GM12878 (cell line): Measurements from ENCODE around the gene MPST.

Experiments
- POLR2A ChIP-seq: IDR thresholded peaks from 2 replicates; pipeline ENCODE4 v1.6.1; 2011; ENCODE audit warnings: low read depth, mild to moderate bottlenecking, low read length
- TF ChIP-seq, protein P1 (sequence below), 3 experiments: IDR thresholded peaks in 2 of 3; conservative IDR thresholded peaks in 1 of 3; 2 replicates each; pipeline ENCODE4 v1.5.1; 2011; ENCODE audit warnings: low read depth in 3 of 3, low read length in 3 of 3, mild to moderate bottlenecking in 3 of 3, control low read depth in 2 of 3, moderate library complexity in 2 of 3, inconsistent platforms in 1 of 3, mixed read lengths in 1 of 3; ENCODE audit not compliant: control insufficient read depth in 2 of 3, insufficient read depth in 1 of 3; ENCODE audit errors: extremely low read depth in 1 of 3
- TF ChIP-seq, protein P2 (sequence below): IDR thresholded peaks from 2 replicates; pipeline ENCODE4 v1.6.1; 2012; ENCODE audit warnings: low read depth, low read length, improper control_type of control experiment

DNA sequence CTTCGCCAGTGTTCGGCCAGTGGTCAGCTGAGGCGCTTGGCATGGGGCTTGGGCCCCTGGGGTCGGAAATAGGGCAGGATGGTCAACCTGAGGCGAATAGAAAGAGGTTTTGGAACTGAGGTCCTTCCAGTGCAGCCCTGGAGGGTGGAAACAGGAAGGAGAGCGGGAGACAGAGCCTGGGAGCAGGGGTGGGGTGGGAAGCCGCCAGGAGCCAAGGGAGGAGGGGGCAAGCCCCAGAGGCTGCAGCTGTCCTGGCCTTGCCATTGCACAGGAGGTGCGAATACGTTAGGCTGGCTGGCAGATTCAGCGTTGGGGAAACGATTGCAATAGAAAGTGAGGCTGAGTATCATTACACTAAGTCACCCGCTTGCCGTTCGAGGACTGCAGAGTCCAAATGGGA, 18.1 kb downstream of the MPST start:
- TF ChIP-seq, protein P1, sequence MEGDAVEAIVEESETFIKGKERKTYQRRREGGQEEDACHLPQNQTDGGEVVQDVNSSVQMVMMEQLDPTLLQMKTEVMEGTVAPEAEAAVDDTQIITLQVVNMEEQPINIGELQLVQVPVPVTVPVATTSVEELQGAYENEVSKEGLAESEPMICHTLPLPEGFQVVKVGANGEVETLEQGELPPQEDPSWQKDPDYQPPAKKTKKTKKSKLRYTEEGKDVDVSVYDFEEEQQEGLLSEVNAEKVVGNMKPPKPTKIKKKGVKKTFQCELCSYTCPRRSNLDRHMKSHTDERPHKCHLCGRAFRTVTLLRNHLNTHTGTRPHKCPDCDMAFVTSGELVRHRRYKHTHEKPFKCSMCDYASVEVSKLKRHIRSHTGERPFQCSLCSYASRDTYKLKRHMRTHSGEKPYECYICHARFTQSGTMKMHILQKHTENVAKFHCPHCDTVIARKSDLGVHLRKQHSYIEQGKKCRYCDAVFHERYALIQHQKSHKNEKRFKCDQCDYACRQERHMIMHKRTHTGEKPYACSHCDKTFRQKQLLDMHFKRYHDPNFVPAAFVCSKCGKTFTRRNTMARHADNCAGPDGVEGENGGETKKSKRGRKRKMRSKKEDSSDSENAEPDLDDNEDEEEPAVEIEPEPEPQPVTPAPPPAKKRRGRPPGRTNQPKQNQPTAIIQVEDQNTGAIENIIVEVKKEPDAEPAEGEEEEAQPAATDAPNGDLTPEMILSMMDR (IDR thresholded peaks at IDR 0.05 in 2 of 3, conservative IDR thresholded peaks at IDR 0.05 in 1 of 3; ENCODE audit: control insufficient read depth in 2 of 3, extremely low read depth in 1 of 3, insufficient read depth in 1 of 3, low read depth in 3 of 3, low read length in 3 of 3): no peak
- no peak for TF ChIP-seq POLR2A
- TF ChIP-seq, protein P2, sequence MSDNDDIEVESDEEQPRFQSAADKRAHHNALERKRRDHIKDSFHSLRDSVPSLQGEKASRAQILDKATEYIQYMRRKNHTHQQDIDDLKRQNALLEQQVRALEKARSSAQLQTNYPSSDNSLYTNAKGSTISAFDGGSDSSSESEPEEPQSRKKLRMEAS: no peak
